NK-92 (cell line): ENCODE results near the gene SLC1A2.
"Not testable (repeated sequence)": the region's sequence is repeated elsewhere in the genome, so short reads cannot be mapped to it uniquely, and the experiment has no call there.

ENCODE experiments used
- DNase-seq: peaks from one replicate; lab custom pipeline; 2025; ENCODE audit not compliant: unreplicated experiment; lab: John Stamatoyannopoulos, UW

The SLC1A2 gene

DNA sequence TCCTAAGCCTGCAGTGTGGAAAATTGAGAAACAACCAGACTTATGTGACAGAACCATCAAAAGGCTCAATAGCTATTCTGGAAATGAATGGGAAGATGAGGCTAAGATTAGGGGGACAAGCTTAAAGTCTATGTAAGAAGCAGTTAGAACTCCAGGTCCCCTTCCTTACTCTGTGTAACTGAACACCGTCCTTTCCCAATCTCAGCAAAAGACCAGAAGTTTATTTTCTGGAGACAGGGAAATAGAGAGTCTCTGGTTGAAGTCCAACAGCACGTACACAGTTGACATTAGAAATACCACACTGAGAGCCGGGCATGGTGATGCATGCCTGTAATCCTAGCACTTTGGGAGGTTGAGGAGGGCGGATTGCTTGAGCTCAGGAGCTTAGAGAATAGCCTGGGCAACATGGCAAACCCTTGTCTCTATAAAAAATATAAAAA is 186.4 kb downstream of the SLC1A2 start:
- no peak for DNase-seq

DNA sequence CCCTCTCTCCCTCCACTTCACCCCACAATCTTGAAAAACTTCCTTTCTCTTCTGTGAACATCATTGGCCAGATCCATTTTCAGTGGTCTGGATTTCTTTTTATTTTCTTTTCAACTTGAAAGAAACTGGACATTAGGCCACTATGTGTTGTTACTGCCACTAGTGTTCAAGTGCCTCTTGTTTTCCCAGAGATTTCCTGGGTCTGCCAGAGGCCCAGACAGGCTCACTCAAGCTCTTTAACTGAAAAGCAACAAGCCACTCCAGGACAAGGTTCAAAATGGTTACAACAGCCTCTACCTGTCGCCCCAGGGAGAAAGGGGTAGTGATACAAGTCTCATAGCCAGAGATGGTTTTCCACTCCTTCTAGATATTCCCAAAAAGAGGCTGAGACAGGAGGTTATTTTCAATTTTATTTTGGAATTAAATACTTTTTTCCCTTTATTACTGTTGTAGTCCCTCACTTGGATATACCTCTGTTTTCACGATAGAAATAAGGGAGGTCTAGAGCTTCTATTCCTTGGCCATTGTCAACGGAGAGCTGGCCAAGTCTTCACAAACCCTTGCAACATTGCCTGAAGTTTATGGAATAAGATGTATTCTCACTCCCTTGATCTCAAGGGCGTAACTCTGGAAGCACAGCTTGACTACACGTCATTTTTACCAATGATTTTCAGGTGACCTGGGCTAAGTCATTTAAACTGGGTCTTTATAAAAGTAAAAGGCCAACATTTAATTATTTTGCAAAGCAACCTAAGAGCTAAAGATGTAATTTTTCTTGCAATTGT is 188.1 kb downstream of the SLC1A2 start:
- DNase-seq, result no peak

DNA sequence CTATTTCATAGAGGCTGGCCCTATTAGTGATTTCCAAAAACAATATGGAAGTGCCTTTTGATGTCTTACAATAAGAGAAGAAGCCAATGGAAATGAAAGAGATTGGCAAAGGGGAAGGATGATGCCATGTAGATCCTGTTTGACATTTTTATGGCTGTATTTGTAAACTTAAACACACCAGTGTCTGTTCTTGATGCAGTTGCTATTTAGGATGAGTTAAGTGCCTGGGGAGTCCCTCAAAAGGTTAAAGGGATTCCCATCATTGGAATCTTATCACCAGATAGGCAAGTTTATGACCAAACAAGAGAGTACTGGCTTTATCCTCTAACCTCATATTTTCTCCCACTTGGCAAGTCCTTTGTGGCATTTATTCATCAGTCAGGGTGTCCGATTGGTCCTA is 189.0 kb downstream of the SLC1A2 start:
- DNase-seq, result no peak

DNA sequence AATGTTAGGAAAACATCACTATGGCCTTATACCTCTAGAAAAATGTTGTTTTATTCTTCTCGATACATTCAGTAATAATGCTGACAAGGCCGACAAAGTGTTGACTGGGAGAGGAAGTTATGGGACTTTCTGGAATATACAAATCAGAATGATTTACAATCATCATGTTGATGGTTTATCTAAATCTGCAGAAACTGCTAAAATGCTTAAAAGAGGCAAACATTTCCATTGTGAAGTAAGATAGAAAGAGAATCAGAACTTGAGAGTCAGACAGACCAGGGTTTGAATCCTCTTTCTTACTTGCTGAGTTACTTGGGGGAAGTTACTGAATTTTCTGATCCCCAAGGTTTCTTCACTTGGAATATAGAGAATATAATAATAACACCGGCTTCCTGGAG is 191.0 kb downstream of the SLC1A2 start:
- DNase-seq, result no peak

DNA sequence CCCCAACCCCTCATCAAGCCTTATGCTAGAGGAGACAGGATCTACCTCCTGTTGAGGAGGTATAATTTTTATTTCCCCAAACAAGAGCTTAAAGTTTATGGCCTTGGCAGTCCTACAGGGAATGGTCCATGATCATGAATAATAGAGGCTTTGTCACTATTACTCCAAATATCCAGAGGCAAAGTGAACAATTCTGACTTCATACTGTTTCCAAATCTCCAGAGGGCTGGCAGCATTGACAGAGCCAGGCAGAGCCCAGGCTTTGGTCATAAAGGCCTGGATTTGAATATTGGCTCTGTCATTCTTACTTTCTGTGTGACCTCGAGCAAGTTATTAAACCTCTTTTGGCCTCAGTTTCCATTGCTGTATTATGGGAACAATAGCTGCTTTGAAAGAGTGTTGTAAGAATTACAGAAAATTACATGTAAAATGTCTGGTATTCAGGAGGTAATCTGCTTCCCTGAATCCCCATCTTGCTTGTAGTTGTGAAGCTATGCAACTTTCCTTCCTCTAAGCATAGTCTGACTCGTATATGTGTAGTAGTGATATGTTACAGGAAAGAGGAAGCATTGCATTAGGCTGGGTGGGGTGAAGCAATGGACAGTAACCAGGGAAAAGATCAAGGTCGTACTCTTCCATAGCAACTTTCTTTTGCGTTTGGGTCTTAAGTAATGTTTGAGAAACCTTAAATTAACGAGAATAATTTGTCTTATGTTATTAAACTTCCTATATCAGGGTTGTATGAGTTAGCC is 191.6 kb downstream of the SLC1A2 start:
- DNase-seq, result no peak

DNA sequence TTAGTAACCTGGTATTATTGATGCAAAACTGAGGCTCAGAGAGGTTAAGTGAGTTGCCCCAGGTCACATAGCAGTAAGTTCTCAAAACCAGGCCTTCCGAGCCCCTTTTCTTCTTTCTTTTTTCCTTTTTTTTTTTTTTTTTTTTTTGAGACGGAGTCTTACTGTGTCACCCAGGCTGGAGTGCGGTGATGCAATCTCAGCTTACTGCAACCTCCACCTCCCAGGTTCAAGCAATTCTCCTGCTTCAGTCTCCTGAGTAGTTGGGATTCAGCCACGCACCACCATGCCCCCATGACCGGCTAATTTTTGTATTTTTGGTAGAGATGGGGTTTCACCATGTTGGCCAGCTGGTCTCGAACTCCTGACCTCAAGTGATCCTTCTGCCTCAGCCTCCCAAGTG is 192.6 kb downstream of the SLC1A2 start:
- DNase-seq, result not testable (repeated sequence)

DNA sequence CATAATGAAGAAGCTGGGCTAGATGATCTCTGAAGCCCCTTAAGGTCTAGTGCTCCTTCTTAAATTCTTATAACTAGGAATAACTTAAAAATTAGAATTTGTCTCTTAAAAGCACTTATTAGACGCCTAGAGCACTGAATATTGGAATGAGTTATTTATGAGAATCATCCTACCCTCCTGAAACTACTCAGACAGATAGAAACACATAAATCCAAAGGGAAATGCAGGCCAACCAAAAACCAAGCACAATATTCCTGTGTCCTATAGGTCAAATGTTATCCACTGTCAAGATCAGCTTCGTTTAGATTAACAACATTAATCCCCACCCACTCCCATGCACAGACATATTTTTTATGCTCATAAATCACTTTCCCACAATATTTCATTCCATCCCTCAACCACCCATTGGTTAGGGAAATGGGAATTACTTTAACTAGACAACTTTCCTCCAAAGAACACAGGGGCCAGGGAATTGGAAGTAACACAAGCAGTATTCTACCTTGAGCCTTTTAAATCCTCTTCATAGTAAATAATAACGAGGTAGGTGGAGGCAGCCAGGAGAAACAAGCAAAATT is 193.3 kb downstream of the SLC1A2 start:
- DNase-seq, result no peak

DNA sequence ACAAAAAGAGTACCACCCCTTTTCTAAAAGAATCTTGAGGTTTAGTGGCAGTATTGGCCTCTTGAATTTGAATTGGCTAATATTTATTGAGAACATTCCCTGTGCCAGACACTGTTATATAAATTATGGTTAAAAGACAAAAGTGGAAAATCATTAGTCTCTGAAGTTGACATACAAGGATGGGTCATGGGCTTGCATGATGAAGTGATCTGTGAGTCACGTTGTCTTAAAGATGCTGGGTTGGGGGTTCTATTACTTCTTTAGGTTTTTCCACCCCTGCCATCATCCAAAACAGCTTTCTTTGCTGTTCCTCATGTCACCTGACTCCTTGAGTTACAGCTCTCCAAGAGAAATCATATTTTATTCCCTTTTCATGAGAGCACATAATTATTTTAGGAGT is 195.4 kb downstream of the SLC1A2 start:
- DNase-seq, result no peak

DNA sequence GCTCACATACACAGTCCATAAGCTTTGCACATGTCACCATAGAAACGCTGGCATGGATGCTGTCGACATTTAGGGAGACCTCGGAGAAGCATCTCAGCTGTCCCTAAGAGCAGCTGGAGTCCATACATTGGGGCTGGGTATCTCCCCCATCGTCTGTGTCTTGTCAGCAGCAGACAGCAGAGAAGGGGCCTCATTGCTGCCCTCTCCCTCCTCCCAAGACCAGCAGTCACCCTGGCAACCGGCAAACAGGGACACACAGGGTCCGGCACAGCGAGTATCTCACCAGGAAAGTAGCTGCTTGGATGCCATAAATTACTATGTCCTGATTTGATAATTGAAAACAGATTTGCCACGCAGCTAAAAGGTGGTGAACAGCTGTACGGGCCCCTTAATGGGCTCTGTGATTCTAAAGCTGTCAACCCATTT is 196.0 kb downstream of the SLC1A2 start:
- DNase-seq, result no peak

DNA sequence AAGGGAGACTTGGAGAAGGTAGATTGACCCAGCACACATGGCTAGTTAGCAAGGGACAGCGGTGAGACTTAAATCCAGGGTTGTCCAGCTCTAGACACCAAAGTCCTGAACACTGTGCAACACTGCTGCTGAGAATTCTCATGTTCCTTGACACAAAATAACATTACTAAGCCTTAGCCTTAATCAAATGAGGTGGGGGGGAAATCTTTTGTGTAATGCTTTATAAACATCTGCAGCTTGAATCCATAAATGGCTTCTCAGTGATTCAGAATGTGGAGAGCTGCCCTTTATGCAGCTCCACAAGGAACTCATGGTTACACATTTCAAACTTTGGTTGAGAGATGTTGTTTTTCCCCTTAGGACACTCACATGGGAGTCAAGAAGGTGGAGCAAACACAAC is 200.4 kb downstream of the SLC1A2 start:
- no peak for DNase-seq

DNA sequence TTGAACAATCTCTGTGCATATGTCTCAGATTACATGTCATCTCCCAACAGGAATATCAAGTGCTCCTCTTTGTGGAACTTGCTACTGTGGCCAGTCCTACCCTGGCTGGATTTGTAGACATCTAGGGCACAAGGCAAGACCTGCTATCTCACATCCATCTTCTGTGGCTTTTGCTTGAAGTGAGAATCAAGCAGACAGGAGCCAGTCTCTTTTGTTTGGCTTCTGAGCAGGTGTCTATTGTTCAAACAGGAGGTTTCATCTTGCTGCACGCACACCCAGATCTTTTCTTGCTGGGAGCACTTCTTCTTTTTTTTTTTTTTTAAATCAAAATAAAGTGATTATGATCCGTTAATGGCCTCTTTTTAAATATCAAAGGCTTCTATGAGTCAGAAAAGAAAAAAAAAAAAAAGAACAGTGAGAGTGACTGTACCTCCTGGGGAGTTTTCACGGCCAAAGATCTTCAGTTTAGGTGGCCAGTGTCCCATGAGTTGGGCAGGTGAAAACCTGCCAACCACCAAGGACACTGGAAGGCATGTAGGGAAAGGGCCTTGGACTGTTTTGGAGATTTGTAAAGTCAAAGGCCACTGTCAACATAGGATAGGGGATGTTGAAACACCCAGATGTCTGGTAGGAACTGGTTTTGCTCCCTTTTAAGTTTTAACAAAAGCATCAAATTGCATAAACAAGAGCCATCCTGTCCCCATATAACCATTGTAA is 202.2 kb downstream of the SLC1A2 start:
- DNase-seq, result no peak

DNA sequence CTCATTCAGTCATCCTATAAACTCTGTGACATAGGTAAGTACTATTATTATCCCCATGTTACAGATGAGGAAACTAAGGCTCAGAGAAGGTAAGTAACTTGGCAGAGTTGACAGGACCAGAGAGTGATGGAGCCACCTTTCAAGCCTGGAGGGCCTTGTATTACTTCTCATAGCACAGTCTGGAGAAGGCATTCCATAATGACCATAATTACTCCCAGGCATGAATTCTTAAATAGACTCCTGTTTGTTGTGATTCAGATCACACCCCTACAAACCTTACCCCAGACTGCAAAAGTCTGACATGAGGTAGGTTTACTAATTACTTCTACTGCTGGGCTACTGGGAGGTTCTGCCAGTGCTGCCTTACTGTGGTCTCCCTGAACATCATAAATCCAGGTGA is 203.4 kb downstream of the SLC1A2 start:
- DNase-seq, result no peak

DNA sequence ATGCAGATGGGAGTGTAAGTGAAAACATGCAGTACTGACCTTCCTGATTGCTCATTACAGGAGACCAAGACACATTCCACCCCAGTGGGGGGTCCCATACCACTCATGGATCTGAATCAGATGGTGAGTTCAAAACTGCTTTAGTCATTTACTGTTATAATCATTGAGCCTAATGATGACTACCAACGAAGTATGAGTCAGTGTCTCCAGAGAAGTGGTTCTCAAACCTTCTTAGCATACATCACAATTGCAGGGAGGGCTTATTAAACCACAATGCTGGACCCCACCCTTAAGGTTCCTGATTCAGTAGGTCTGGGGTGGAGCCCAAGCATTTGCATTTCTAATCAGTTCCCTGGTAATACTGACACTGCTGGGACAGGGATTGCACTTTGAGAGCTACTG is 204.6 kb downstream of the SLC1A2 start:
- DNase-seq, result no peak

DNA sequence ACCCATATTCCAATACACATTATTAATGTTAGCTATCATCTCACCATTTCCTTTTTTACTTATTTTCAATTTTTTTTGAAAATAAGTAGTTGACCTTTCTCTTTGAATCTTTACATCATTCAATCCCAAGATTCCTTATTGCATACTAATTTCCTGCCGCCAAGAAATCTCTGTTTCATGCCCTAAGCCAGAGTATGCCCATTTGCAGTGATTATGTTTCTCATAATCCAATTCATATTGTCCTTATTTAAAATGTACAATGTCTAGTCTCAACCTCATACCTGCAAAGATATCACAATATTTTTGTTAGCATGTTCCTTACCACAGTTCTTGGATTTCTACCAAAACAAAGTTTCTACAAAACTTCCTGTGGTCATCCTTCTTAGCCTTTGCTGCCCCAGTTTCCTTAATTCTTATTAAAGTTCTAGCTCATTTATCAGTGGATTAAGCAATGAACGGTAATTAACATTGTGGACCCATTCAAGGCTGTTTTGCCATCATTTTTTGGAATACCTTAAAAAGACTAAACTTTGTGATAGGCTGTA is 205.1 kb downstream of the SLC1A2 start:
- DNase-seq, result no peak

DNA sequence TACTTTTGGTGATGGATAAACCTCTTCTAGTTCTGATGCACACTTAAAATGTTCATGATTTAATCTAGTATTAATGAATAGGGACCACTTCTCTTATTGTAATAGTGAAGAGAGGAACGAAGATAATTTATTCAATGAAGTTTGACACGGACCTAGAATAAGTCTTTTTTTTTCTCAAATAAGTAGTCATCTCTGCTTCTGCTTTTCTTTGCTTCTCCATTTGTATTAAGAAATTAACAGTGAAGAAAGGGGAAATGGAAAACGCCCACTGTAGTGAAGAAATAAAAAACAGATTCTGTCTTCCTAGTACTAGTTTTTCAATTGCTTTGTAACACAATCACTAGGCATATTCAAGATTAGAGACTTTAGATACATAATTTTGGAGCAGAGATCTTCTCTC is 207.4 kb downstream of the SLC1A2 start:
- no peak for DNase-seq

DNA sequence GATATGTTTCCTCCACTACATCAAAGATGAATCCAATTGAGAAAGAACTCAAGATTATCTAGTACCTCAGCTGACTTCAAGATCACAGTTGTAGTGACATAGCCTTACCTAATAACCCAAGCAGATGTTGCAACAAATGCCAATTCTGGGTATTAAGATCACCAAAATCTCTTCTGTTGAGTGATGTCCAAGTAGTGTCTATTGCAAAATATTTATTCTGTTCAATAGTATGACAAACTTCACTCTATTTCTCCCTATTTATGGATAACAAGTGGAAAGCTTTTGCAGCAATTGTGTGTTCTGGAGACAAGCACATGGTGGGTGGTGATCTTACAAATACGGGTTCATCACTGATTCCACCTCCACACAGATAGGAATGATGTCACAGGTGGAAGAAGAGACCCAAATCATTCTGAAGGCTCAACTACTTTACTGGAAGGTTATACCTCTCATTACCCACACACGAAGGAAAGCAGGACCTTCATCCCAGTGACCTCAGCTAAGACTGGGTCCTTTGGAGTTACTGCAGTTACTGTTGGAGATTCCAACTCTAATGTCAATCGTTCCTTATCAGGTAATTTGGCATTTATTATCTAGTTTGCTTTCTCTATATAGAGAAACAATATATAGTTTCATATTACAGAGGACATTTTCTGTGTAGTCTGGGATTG is 208.3 kb downstream of the SLC1A2 start:
- DNase-seq, result no peak

DNA sequence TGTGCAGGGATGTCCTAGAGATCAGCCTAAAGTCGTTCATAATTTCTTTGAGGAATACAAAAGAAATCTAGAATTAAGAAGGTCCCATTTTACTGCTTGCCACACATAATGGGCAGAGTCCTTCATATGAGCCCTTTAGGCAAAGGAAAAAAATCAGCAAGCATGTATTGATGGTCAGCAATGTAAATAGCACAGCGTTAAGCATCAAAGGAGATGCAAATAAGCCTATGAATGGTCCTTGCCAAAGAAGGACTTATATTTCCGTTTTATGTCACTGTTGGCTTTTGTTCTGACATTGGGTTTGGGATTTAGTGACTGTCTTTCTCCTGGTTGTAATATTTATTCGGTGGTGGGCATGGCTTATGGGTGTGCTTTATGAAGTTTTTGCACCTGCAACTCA is 210.6 kb downstream of the SLC1A2 start:
- no peak for DNase-seq

DNA sequence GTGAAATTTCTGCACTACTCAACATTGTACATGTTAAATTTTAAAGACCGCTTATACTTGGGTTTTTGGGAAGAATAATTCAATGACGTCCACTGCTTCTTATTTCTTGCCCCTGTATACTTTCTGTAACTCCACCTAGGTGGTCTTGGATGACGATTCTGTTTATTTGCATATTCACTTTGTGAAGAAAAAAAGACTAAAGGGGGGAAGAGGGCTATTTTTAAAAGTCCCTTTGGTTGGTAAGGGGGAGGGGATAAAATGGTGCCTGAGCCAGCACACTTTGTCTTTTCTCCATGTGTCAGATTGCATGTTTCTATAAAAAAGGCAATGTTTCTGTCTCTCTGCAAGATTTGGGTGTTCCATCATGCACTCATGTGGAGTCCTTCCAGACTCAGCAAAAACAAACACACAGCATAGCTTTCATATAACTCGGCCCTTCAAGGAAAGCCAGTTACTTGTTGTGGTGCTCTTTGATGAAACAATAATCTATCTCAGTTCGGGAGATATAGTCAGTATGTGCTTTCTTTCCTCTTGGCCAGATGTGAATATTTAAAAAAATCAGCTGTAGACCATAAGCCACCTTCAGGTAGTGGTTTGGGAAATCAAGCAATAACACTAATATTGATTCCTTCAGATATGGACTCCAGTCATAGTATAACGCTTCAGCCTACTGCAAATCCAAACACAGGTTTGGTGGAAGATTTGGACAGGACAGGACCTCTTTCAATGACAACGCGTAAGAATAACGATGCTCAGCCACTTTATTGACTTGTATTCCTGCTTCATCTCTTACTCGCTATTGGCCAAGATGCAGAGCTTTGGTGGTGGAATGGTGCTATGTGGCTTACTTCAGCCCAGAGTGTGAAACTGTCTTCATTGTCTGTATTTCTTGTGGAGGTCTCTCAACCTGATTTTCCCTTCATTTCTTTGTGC is 211.6 kb downstream of the SLC1A2 start:
- DNase-seq, result no peak

DNA sequence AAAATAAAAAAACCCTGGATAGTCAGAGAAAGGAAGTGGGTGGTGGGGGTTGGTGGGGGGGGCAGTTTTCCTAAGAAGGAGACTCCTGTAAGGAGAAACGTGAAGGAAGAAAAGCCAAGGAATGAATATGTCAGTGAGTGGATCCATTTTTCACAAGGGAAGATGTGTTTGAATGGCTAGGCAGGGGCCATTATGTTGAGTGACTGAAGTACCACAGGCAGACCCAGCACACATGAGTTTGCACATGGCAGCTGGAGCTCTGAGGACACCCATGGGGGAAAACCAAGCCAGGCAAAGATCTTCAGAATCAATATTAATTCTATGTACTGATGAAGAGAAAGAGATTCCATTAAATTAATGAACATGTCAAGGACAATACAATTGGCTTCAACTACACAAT is 212.7 kb downstream of the SLC1A2 start:
- DNase-seq, result no peak

DNA sequence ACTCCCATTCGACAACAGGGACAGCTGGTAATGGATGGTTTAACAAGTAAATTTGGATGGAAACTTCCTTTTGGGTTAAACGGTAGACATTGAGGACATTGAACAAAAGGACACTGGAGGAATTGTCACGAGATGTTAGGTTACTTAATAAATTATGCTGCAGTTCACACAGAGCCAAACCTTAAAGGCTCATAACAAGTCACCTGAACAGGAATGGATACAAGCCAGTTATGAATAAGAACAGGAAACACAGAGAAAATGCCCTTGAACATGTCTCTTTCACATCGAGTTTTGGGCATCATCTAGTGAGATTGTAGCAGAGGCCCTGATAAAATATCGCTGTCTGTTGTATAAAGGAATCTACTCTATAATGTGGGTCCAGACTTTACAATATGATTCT is 214.7 kb downstream of the SLC1A2 start:
- DNase-seq, result no peak
